HepG2 (cell line): ENCODE results near the gene SYNE3. TPM values are rescaled to one million over a fixed set of nuclear protein-coding genes. Genes with fewer than 3 reads are reported as not detected.

Source experiments
- ATF7-NPFF ChIP-seq: sonication (generic); formaldehyde crosslinking; IDR thresholded peaks from 2 replicates; pipeline ENCODE4 v1.8.1; 2023; ENCODE audit warnings: mild to moderate bottlenecking, low read depth, missing genetic modification reagents, moderate library complexity
- CAMTA2 ChIP-seq: sonication (generic); formaldehyde crosslinking; IDR thresholded peaks from 2 replicates; pipeline ENCODE4 v1.4.0; 2020; ENCODE audit warnings: mild to moderate bottlenecking, missing genetic modification reagents, borderline replicate concordance
- EEA1 ChIP-seq: sonication (generic); formaldehyde crosslinking; IDR thresholded peaks from 2 replicates; pipeline ENCODE4 v1.5.1; 2020; ENCODE audit warnings: mild to moderate bottlenecking, missing genetic modification reagents, borderline replicate concordance
- FOXK2 ChIP-seq: fragments of 450-650 bp; IDR thresholded peaks from 2 replicates; pipeline ENCODE4 v1.6.1; 2016
- FUBP1 ChIP-seq: sonication (generic); formaldehyde crosslinking; IDR thresholded peaks from 2 replicates; pipeline ENCODE4 v1.5.1; 2020; ENCODE audit warnings: missing genetic modification reagents, mild to moderate bottlenecking, borderline replicate concordance
- GFI1 ChIP-seq: sonication (generic); formaldehyde crosslinking; IDR thresholded peaks from 2 replicates; pipeline ENCODE4 v1.5.0; 2020; ENCODE audit warnings: missing genetic modification reagents, mild to moderate bottlenecking, borderline replicate concordance
- NFATC3 ChIP-seq: sonication (generic); formaldehyde crosslinking; IDR thresholded peaks from 2 replicates; pipeline ENCODE4 v1.5.1; 2020; ENCODE audit warnings: mild to moderate bottlenecking, missing genetic modification reagents
- PRDM10 ChIP-seq: sonication (generic); formaldehyde crosslinking; IDR thresholded peaks from 2 replicates; pipeline ENCODE4 v1.4.0; 2020; ENCODE audit warnings: low read depth, missing genetic modification reagents
- THAP11 ChIP-seq: IDR thresholded peaks from 2 replicates; pipeline ENCODE4 v1.6.1; 2016; ENCODE audit warnings: missing biosample characterization, missing genetic modification reagents
- ZBTB1 ChIP-seq: sonication (generic); formaldehyde crosslinking; IDR thresholded peaks from 2 replicates; pipeline ENCODE4 v1.4.0; 2020; ENCODE audit warnings: missing genetic modification reagents, borderline replicate concordance
- ZBTB44 ChIP-seq: sonication (generic); formaldehyde crosslinking; IDR thresholded peaks from 2 replicates; pipeline ENCODE4 v1.4.0; 2020; ENCODE audit warnings: missing genetic modification reagents
- ZEB1 ChIP-seq: IDR thresholded peaks from 2 replicates; pipeline ENCODE4 v1.6.1; 2012; ENCODE audit warnings: mild to moderate bottlenecking, low read depth, inconsistent platforms; ENCODE audit not compliant: insufficient replicate concordance
- ZFY ChIP-seq: sonication (generic); formaldehyde crosslinking; IDR thresholded peaks from 2 replicates; pipeline ENCODE4 v1.4.0; 2020; ENCODE audit warnings: missing genetic modification reagents
- ZNF160 ChIP-seq: sonication (generic); formaldehyde crosslinking; IDR thresholded peaks from 2 replicates; pipeline ENCODE4 v1.8.0; 2022; ENCODE audit warnings: mild to moderate bottlenecking, inconsistent platforms, missing genetic modification reagents
- ZNF33B ChIP-seq: sonication (generic); formaldehyde crosslinking; IDR thresholded peaks from 2 replicates; pipeline ENCODE4 v1.5.1; 2020; ENCODE audit warnings: mild to moderate bottlenecking, missing genetic modification reagents
- ZSCAN5A ChIP-seq: sonication (generic); formaldehyde crosslinking; IDR thresholded peaks from 2 replicates; pipeline ENCODE4 v1.8.0; 2022; ENCODE audit warnings: mild to moderate bottlenecking, missing genetic modification reagents, borderline replicate concordance
- polyA plus RNA-seq, 8 experiments: library from polyadenylated mRNA; depleted of rRNA in 3 of 8; stranded (reverse) in 7 of 8; unstranded in 1 of 8; fragments of >200 nt; fragmentation: Illumina TruSeq in 4 of 8; extraction: Trizol in 4 of 8; gene quantifications; 2 replicates each; pipeline versions ENCODE4 v1.2.1 to v1.2.3, GENCODE V29; 2011 to 2016; ENCODE audit warnings: low read depth in 4 of 8, missing spikeins in 1 of 8, mixed read lengths in 1 of 8; ENCODE audit not compliant: insufficient read depth in 1 of 8
- total RNA-seq, 5 experiments: library from RNA; depleted of rRNA; stranded (reverse); fragments of >200 nt; fragmentation: Illumina TruSeq; extraction: Trizol; gene quantifications; 2 replicates each; pipeline ENCODE4 v1.2.3, GENCODE V29; 2016; ENCODE audit warnings: low read depth in 1 of 5
- TF ChIP-seq, protein P1 (sequence below): sonication (generic); formaldehyde crosslinking; IDR thresholded peaks from 2 replicates; pipeline ENCODE4 v1.8.0; 2023; ENCODE audit warnings: mild to moderate bottlenecking, missing genetic modification reagents

The SYNE3 gene
- total and polyA plus RNA-seq, 2 of the 13 experiments (the other 11 are each of a cell fraction or from before 2014, with no cell fraction given): 7.8 to 8.0 TPM

DNA sequence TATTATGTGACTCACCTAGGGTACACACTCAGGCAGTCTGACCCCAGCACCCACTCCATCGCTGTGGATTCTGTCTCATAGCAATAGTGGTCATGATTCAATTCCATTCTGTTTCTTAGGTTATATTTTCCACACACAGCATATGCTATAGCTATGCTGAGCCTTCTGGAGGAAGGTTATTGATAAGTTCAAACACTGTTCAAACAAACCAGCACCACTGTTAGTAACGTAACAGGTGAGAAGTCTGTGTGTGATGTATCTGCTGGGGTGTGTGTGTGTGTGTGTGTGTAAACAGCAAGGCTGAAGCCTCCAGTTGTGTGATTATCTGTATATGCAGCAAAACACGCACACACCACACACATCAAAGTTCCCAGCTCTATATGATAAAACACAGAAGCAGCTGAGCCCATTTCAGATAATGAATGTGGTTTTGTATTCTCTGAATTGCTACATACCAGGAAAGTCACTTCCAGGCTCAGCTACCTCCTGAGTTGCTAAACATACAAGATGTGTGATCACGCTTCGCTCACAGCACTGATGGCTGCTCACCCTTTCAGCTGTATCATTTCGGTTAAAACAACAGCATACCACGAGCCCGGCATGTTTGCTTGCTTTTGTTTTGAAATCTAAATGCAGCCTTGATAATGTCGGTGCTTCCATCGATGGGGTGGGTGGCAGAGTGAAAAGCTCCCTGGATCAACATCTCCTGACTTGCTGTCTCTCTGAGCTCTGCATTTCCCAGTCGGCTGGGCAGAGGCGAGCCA is 6.8 kb upstream of the SYNE3 start (continued):
- TF ChIP-seq THAP11 (CRISPR knock-in tag) (peak; percentile 23; the same call in 1 of the 2 replicates), FUBP1 (CRISPR knock-in tag) (no peak), ZSCAN5A (CRISPR knock-in tag) (no peak), ZFY (CRISPR knock-in tag) (no peak; the same call in 1 of the 2 replicates), ZNF160 (CRISPR knock-in tag) (no peak), ZEB1 (peak; percentile 54), CAMTA2 (CRISPR knock-in tag) (no peak), GFI1 (CRISPR knock-in tag) (no peak), EEA1 (CRISPR knock-in tag) (no peak), ZNF33B (CRISPR knock-in tag) (no peak), FOXK2 (peak; percentile 12; the same call in 1 of the 2 replicates), ZBTB1 (CRISPR knock-in tag) (no peak), NFATC3 (CRISPR knock-in tag) (0 out of 2 replicates have a peak, but pooled peaks have one; percentile 33), PRDM10 (CRISPR knock-in tag) (no peak), ATF7-NPFF (CRISPR knock-in tag) (no peak), ZBTB44 (CRISPR knock-in tag) (no peak)
- TF ChIP-seq, protein P1, sequence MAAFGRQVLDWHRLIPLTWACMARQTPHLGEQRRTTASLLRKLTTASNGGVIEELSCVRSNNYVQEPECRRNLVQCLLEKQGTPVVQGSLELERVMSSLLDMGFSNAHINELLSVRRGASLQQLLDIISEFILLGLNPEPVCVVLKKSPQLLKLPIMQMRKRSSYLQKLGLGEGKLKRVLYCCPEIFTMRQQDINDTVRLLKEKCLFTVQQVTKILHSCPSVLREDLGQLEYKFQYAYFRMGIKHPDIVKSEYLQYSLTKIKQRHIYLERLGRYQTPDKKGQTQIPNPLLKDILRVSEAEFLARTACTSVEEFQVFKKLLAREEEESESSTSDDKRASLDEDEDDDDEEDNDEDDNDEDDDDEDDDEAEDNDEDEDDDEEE (CRISPR knock-in tag): no peak
